ENCODE measurements around the gene AFMID.
A peak's percentile ranks its signal among the peaks of the same experiment; 100 is the strongest.
"Not testable (repeated sequence)": the region's sequence is repeated elsewhere in the genome, so short reads cannot be mapped to it uniquely, and the experiment has no call there.

Gene AFMID

GRCh38 chr17:78238823-78239488 is 51.8 kb downstream of the AFMID start:
- no peak for DNase-seq (ENCODE audit: low read depth in 2 of 2)

GRCh38 chr17:78239489-78239931 is 52.3 kb downstream of the AFMID start:
- no peak for DNase-seq (ENCODE audit: low read depth in 2 of 2)

GRCh38 chr17:78240012-78240655 is 53.0 kb downstream of the AFMID start:
- no peak for DNase-seq (ENCODE audit: low read depth in 2 of 2)

GRCh38 chr17:78240839-78241238 is 53.7 kb downstream of the AFMID start:
- DNase-seq (ENCODE audit: low read depth in 2 of 2): no peak

GRCh38 chr17:78241277-78242023 is 54.3 kb downstream of the AFMID start:
- DNase-seq (ENCODE audit: low read depth in 2 of 2): no peak

- DNase-seq (ENCODE audit: low read depth in 2 of 2): no peak
These were observed 55.0 kb downstream of the AFMID start for GRCh38 chr17:78242024-78242742.

- DNase-seq (ENCODE audit: low read depth in 2 of 2): no peak
These were observed 60.1 kb downstream of the AFMID start for GRCh38 chr17:78247304-78247703.

- no peak for DNase-seq (ENCODE audit: low read depth in 2 of 2)
These were observed 61.1 kb downstream of the AFMID start for GRCh38 chr17:78248051-78248914.

GRCh38 chr17:78249074-78249817 is 62.1 kb downstream of the AFMID start:
- no peak for DNase-seq (ENCODE audit: low read depth in 2 of 2)

GRCh38 chr17:78249818-78250806 is 63.0 kb downstream of the AFMID start:
- DNase-seq (ENCODE audit: low read depth in 2 of 2): no peak

GRCh38 chr17:78250891-78251772 is 64.0 kb downstream of the AFMID start:
- peak; percentile 79 to 81 for DNase-seq (ENCODE audit: low read depth in 2 of 2)

GRCh38 chr17:78251773-78252103 is 64.6 kb downstream of the AFMID start:
- DNase-seq (ENCODE audit: low read depth in 2 of 2): no peak

- DNase-seq (ENCODE audit: low read depth in 2 of 2): peak in 1 of 2 donors; percentile 35
These were observed 65.0 kb downstream of the AFMID start for GRCh38 chr17:78252111-78252634.

- DNase-seq (ENCODE audit: low read depth in 2 of 2): no peak
These were observed 65.8 kb downstream of the AFMID start for GRCh38 chr17:78252701-78253635.

- DNase-seq (ENCODE audit: low read depth in 2 of 2): not testable (repeated sequence)
These were observed 66.4 kb downstream of the AFMID start for GRCh38 chr17:78253636-78253945.

GRCh38 chr17:78253946-78254672 is 66.9 kb downstream of the AFMID start:
- peak; percentile 70 to 77 for DNase-seq (ENCODE audit: low read depth in 2 of 2)
